GM11168 (cell line): ENCODE data around the gene MTMR1.

Experiments used
- in situ Hi-C: fragments of 300-500 bp; cut with MboI; formaldehyde crosslinking; loops from one replicate; pipeline ENCODE4 v1.12.0; 2022; ENCODE audit warnings: low sequenced_read_pairs; ENCODE audit not compliant: unreplicated experiment

MTMR1 gene

GRCh38 chrX:150696331-150696730 lies 3.1 kb downstream of the MTMR1 start:
- in situ Hi-C loops: no loop called here

- in situ Hi-C loops: no loop called here
Observed at GRCh38 chrX:150696866-150697265, 3.7 kb downstream of the MTMR1 start.

- in situ Hi-C loops: no loop called here
Observed at GRCh38 chrX:150697641-150698040, 4.4 kb downstream of the MTMR1 start.

GRCh38 chrX:150698981-150699380 lies 5.8 kb downstream of the MTMR1 start:
- in situ Hi-C loops: no loop called here

GRCh38 chrX:150700107-150700506 lies 6.9 kb downstream of the MTMR1 start:
- in situ Hi-C loops: no loop called here

- in situ Hi-C loops: no loop called here
Observed at GRCh38 chrX:150701377-150701776, 8.2 kb downstream of the MTMR1 start.

- in situ Hi-C loops: no loop called here
Observed at GRCh38 chrX:150702966-150703694, 9.9 kb downstream of the MTMR1 start.

GRCh38 chrX:150703695-150703974 lies 10.4 kb downstream of the MTMR1 start:
- in situ Hi-C loops: no loop called here

- in situ Hi-C loops: no loop called here
Observed at GRCh38 chrX:150704030-150704613, 10.9 kb downstream of the MTMR1 start.

GRCh38 chrX:150712619-150713018 lies 19.4 kb downstream of the MTMR1 start:
- in situ Hi-C loops: no loop called here

- in situ Hi-C loops: no loop called here
Observed at GRCh38 chrX:150715184-150715583, 22.0 kb downstream of the MTMR1 start.

- in situ Hi-C loops: no loop called here
Observed at GRCh38 chrX:150719621-150720020, 26.4 kb downstream of the MTMR1 start.

- in situ Hi-C loops: no loop called here
Observed at GRCh38 chrX:150729956-150730355, 36.8 kb downstream of the MTMR1 start.

- in situ Hi-C loops: no loop called here
Observed at GRCh38 chrX:150730719-150731118, 37.5 kb downstream of the MTMR1 start.

GRCh38 chrX:150731795-150732194 lies 38.6 kb downstream of the MTMR1 start:
- in situ Hi-C loops: no loop called here

- in situ Hi-C loops: no loop called here
Observed at GRCh38 chrX:150736475-150736874, 43.3 kb downstream of the MTMR1 start.

GRCh38 chrX:150752124-150752523 lies 58.9 kb downstream of the MTMR1 start:
- in situ Hi-C loops: no loop called here

GRCh38 chrX:150753357-150753756 lies 60.2 kb downstream of the MTMR1 start:
- in situ Hi-C loops: no loop called here

- in situ Hi-C loops: no loop called here
Observed at GRCh38 chrX:150753968-150754367, 60.8 kb downstream of the MTMR1 start.

GRCh38 chrX:150757371-150757770 lies 64.2 kb downstream of the MTMR1 start:
- in situ Hi-C loops: no loop called here

- in situ Hi-C loops: no loop called here
Observed at GRCh38 chrX:150759568-150760416, 66.6 kb downstream of the MTMR1 start.
